IMR-90 (cell line): ENCODE measurements around the gene WASF3. TPM values are rescaled to one million over a fixed set of nuclear protein-coding genes. Genes with fewer than 3 reads are reported as not detected.

ENCODE experiments used
- ATAC-seq: fragments of 200-7000 bp; cut with Tn5 transposase; 2 replicates; pipeline ENCODE4 v1.9.1; 2020; ENCODE audit warnings: low read depth, mild to moderate bottlenecking, moderate library complexity
- BruUV-seq: library from RNA; stranded (reverse); fragments of 400-500 nt; replicated peaks from 2 replicates; lab custom pipeline; 2021; lab: Mats Ljungman, UMichigan
- CTCF ChIA-PET: fragments of 300-600 bp; formaldehyde crosslinking; extraction: SDS; loops from one replicate; lab custom pipeline; 2021; ENCODE audit warnings: antibody characterized with exemption; lab: Yijun Ruan, JAX
- POLR2A ChIA-PET: fragments of 300-600 bp; sonication (Branson Sonifier 250); formaldehyde crosslinking; loops from one replicate; lab custom pipeline; 2022; ENCODE audit warnings: antibody characterized with exemption; ENCODE audit not compliant: unreplicated experiment; lab: Charles Lee
- DNase-seq: peaks from one replicate; pipeline ENCODE4 v3.0.0; 2013
- H2AFZ ChIP-seq: replicated peaks from 2 replicates; pipeline ENCODE3; 2013; ENCODE audit warnings: low read length, mild to moderate bottlenecking; ENCODE audit not compliant: poor library complexity
- H2AK5ac ChIP-seq: 2 replicates; pipeline ENCODE4 v1.6.1; 2013; ENCODE audit warnings: low read depth, low read length, inconsistent platforms
- H2AK9ac ChIP-seq: replicated peaks from 2 replicates; pipeline ENCODE3; 2013; ENCODE audit warnings: mild to moderate bottlenecking, low read depth, low read length, moderate library complexity; ENCODE audit not compliant: poor library complexity
- H2BK120ac ChIP-seq: 2 replicates; pipeline ENCODE4 v1.6.1; 2013; ENCODE audit warnings: low read depth, low read length, inconsistent platforms
- H2BK15ac ChIP-seq: 3 replicates; pipeline ENCODE4 v1.6.1; 2013; ENCODE audit warnings: low read depth, low read length, inconsistent platforms
- H2BK20ac ChIP-seq: 2 replicates; pipeline ENCODE4 v1.6.1; 2013; ENCODE audit warnings: low read depth, mild to moderate bottlenecking, inconsistent platforms, low read length, moderate library complexity
- H2BK5ac ChIP-seq: 2 replicates; pipeline ENCODE4 v1.6.1; 2013; ENCODE audit warnings: mild to moderate bottlenecking, low read depth, low read length, inconsistent platforms; ENCODE audit not compliant: poor library complexity, severe bottlenecking
- H3K14ac ChIP-seq: replicated peaks from 2 replicates; pipeline ENCODE4 v1.6.1; 2013; ENCODE audit warnings: low read depth, low read length, inconsistent platforms
- H3K18ac ChIP-seq: 2 replicates; pipeline ENCODE4 v1.6.1; 2013; ENCODE audit warnings: low read depth, low read length, control low read depth
- H3K23ac ChIP-seq: 2 replicates; pipeline ENCODE4 v1.6.1; 2013; ENCODE audit warnings: low read depth, low read length, inconsistent platforms
- H3K27ac ChIP-seq: 2 replicates; pipeline ENCODE4 v1.5.1; 2013; ENCODE audit warnings: mild to moderate bottlenecking, control low read depth, low read length; ENCODE audit not compliant: insufficient read depth
- H3K27me3 ChIP-seq: 2 replicates; pipeline ENCODE4 v1.6.1; 2013; ENCODE audit warnings: low read length; ENCODE audit not compliant: control insufficient read depth, insufficient read depth
- H3K36me3 ChIP-seq: 2 replicates; pipeline ENCODE4 v1.6.1; 2013; ENCODE audit warnings: low read length, mixed read lengths; ENCODE audit not compliant: control insufficient read depth, insufficient read depth
- H3K4ac ChIP-seq: 2 replicates; pipeline ENCODE4 v1.6.1; 2013; ENCODE audit warnings: low read depth, low read length, inconsistent platforms
- H3K4me1 ChIP-seq: 2 replicates; pipeline ENCODE4 v1.6.1; 2013; ENCODE audit warnings: low read length, mixed read lengths; ENCODE audit not compliant: control insufficient read depth, insufficient read depth
- H3K4me2 ChIP-seq: 2 replicates; pipeline ENCODE4 v1.6.1; 2013; ENCODE audit warnings: low read depth, mild to moderate bottlenecking, control low read depth, low read length, moderate library complexity
- H3K4me3 ChIP-seq: 2 replicates; pipeline ENCODE4 v1.5.1; 2013; ENCODE audit warnings: low read depth, mild to moderate bottlenecking, control low read depth, low read length, moderate library complexity; ENCODE audit not compliant: insufficient read depth
- H3K56ac ChIP-seq: 2 replicates; pipeline ENCODE4 v1.6.1; 2013; ENCODE audit warnings: low read length, inconsistent platforms; ENCODE audit not compliant: insufficient read depth; ENCODE audit errors: extremely low read depth
- H3K79me1 ChIP-seq, 2 experiments: 2 replicates each; pipeline ENCODE4 v1.6.1; 2013; ENCODE audit warnings: low read length in 2 of 2, inconsistent platforms in 1 of 2, low read depth in 1 of 2
- H3K9ac ChIP-seq: 2 replicates; pipeline ENCODE4 v1.6.1; 2013; ENCODE audit warnings: low read depth, low read length, control low read depth
- H3K9me1 ChIP-seq: 2 replicates; pipeline ENCODE4 v1.6.1; 2013; ENCODE audit warnings: low read length, inconsistent platforms; ENCODE audit not compliant: insufficient read depth
- H3K9me3 ChIP-seq: 2 replicates; pipeline ENCODE4 v1.6.1; 2013; ENCODE audit warnings: low read length; ENCODE audit not compliant: control insufficient read depth, insufficient read depth
- H4K20me1 ChIP-seq: 2 replicates; pipeline ENCODE4 v1.6.1; 2013; ENCODE audit warnings: low read length, inconsistent platforms; ENCODE audit not compliant: insufficient read depth
- H4K5ac ChIP-seq: 2 replicates; pipeline ENCODE4 v1.6.1; 2013; ENCODE audit warnings: mild to moderate bottlenecking, low read depth, low read length, control low read depth
- H4K8ac ChIP-seq, 2 experiments: 2 replicates each; pipeline ENCODE4 v1.6.1; 2013; ENCODE audit warnings: low read depth in 2 of 2, low read length in 2 of 2, control low read depth in 1 of 2, inconsistent platforms in 1 of 2
- H4K91ac ChIP-seq: 2 replicates; pipeline ENCODE4 v1.6.1; 2013; ENCODE audit warnings: low read depth, low read length, inconsistent platforms; ENCODE audit not compliant: insufficient read depth
- CHD1 ChIP-seq: IDR thresholded peaks from 2 replicates; pipeline ENCODE4 v1.6.1; 2012; ENCODE audit warnings: low read depth, low read length, improper control_type of control experiment
- CTCF ChIP-seq: conservative IDR thresholded peaks from 2 replicates; pipeline ENCODE4 v1.5.1; 2012; ENCODE audit warnings: mild to moderate bottlenecking, low read depth, low read length, improper control_type of control experiment
- ELK1 ChIP-seq: fragments of 150-350 bp; IDR thresholded peaks from 2 replicates; pipeline ENCODE4 v1.6.1; 2016; ENCODE audit warnings: low read depth, mild to moderate bottlenecking, low read length, moderate library complexity, borderline replicate concordance
- MAZ ChIP-seq: IDR thresholded peaks from 2 replicates; pipeline ENCODE4 v1.6.1; 2012; ENCODE audit warnings: low read depth, mild to moderate bottlenecking, low read length, improper control_type of control experiment, moderate library complexity, borderline replicate concordance
- POLR2A ChIP-seq: IDR thresholded peaks from 2 replicates; pipeline ENCODE4 v1.6.1; 2012; ENCODE audit warnings: mild to moderate bottlenecking, low read depth, low read length
- RCOR1 ChIP-seq: IDR thresholded peaks from 2 replicates; pipeline ENCODE4 v1.6.1; 2012; ENCODE audit warnings: mild to moderate bottlenecking, low read length, improper control_type of control experiment; ENCODE audit not compliant: insufficient replicate concordance
- RFX5 ChIP-seq: IDR thresholded peaks from 2 replicates; pipeline ENCODE4 v1.8.0; 2012; ENCODE audit warnings: low read depth, mild to moderate bottlenecking, low read length, moderate library complexity
- SMC3 ChIP-seq: fragments of 150-350 bp; IDR thresholded peaks from 2 replicates; pipeline ENCODE4 v1.6.1; 2016; ENCODE audit warnings: low read depth, mild to moderate bottlenecking, antibody characterized with exemption, low read length, moderate library complexity
- WGBS, 2 experiments: methylation state at CpG; one replicate each; pipeline versions ENCODE4 v1.1.5 to v1.1.7; 2013; ENCODE audit warnings: missing lambda C conversion rate in 2 of 2; ENCODE audit not compliant: insufficient read length in 1 of 2; ENCODE audit errors: extremely low coverage in 2 of 2; 5-methylcytosine and 5-hydroxymethylcytosine counted together
- dilution Hi-C: fragments of 300-500 bp; cut with HindIII; formaldehyde crosslinking; loops from one replicate; pipeline ENCODE4 v1.14.3; 2018; ENCODE audit warnings: low sequenced_read_pairs; ENCODE audit not compliant: unreplicated experiment
- in situ Hi-C: fragments of 300-500 bp; cut with MboI; formaldehyde crosslinking; loops from 3 replicates; pipeline ENCODE4 v1.14.3; 2019; ENCODE audit warnings: low sequenced_read_pairs, inconsistent platforms, mixed read lengths
- intact Hi-C: fragments of 100-400 bp; cut with micrococcal nuclease; formaldehyde crosslinking; loops from 2 replicates; pipeline ENCODE4 v1.10.0; 2022
- polyA plus RNA-seq, 3 experiments: library from polyadenylated mRNA; depleted of rRNA; stranded (reverse); fragments of >200 nt; gene quantifications; 2 replicates each; pipeline ENCODE4 v1.2.3, GENCODE V29; 2012; ENCODE audit warnings: low replicate concordance in 1 of 3
- total RNA-seq: library from RNA; depleted of rRNA; stranded (reverse); fragments of >200 nt; gene quantifications from 2 replicates; pipeline ENCODE4 v1.2.3, GENCODE V29; 2012

WASF3 gene
- total and polyA plus RNA-seq, 2 of the 4 experiments (the other 2 are of a cell fraction): 4.3 to 11.4 TPM

- Histone ChIP-seq H2BK120ac (peak overlapping the region; percentile 77), H3K27me3 (peaks cover under 1% of the 10 kb centered on the region; the same call in 1 of the 2 replicates), H3K36me3 (no peaks in the 10 kb centered on the region), H3K9ac (peak overlapping the region; percentile 54), H3K4ac (peak overlapping the region; percentile 84), H3K18ac (peak overlapping the region; percentile 83), H2AK5ac (peak overlapping the region; percentile 92), H3K27ac (peak overlapping the region; percentile 95), H2BK15ac (peak overlapping the region; percentile 80), H3K56ac (peak overlapping the region; percentile 40; the same call in 1 of the 2 replicates), H3K9me1 (peaks cover 27% of the 10 kb centered on the region), H3K23ac (peak overlapping the region; percentile 50), H2AFZ (peak overlapping the region; percentile 38), H3K4me2 (peak overlapping the region; percentile 84), H2BK20ac (peak overlapping the region; percentile 69; the same call in 1 of the 2 replicates), H3K79me1 (peaks cover 29 to 70% of the 10 kb centered on the region in 2 experiments), H3K14ac (peak overlapping the region; percentile 53), H2BK5ac (peak overlapping the region; percentile 73), H2AK9ac (peak overlapping the region; percentile 4), H3K4me1 (peaks cover 18% of the 10 kb centered on the region), H4K20me1 (peaks cover 20% of the 10 kb centered on the region), H3K9me3 (no peaks in the 10 kb centered on the region), H3K4me3 (no peak overlapping the region), H4K8ac (peak overlapping the region; percentile 4 to 53; a peak in 3 of 4 replicates), H4K5ac (peak overlapping the region; percentile 66), H4K91ac (peak overlapping the region; percentile 62)
- BruUV-seq: no TSS peak
- in situ Hi-C loops (no loop called here), intact Hi-C loops (no loop called here), dilution Hi-C loops (no loop called here)
- ATAC-seq: no peak
- CTCF ChIA-PET: interaction anchor here (0.5 kb wide), 1 partner anchor 78 kb away, joined by 3 read pairs; no protein-coding TSS in a partner anchor
- POLR2A ChIA-PET: no interaction called here
- no peak for TF ChIP-seq RCOR1
- no peak for TF ChIP-seq RFX5
- no peak for TF ChIP-seq ELK1
- TF ChIP-seq POLR2A: no peak
- TF ChIP-seq SMC3: no peak
- TF ChIP-seq CTCF: no peak
- no peak for TF ChIP-seq CHD1
- no peak for TF ChIP-seq MAZ
- 57% methylated on average over 3 of the region's 3 CpGs; no CpG with 5 or more reads in 1 of the 2 experiments for WGBS, 2 experiments
- DNase-seq: no peak
Observed at GRCh38 chr13:26561067-26561466, 3.6 kb downstream of the WASF3 start.
